Sigmoid colon (tissue), 7 donors: ENCODE measurements around the gene STING1. TPM values are rescaled to one million over a fixed set of nuclear protein-coding genes. Genes with fewer than 3 reads are reported as not detected.

ENCODE experiments used
- DNase-seq: peaks from one replicate; pipeline ENCODE4 v3.0.0-alpha.2; 2019
- H3K27ac ChIP-seq, 4 donors: fragments of 200-600 bp; sonication (generic); one replicate each; pipeline ENCODE4 v1.5.1; 2016 to 2019; ENCODE audit warnings: mild to moderate bottlenecking in 1 of 4
- H3K27me3 ChIP-seq, 3 donors: fragments of 200-600 bp; sonication (generic); one replicate each; pipeline ENCODE4 v1.5.1; 2019; ENCODE audit warnings: mild to moderate bottlenecking in 1 of 3
- H3K36me3 ChIP-seq, 4 donors: fragments of 200-600 bp; sonication (generic); one replicate each; pipeline ENCODE4 v1.5.1; 2016 to 2019
- H3K4me1 ChIP-seq, 4 donors: fragments of 200-600 bp; sonication (generic); one replicate each; pipeline ENCODE4 v1.5.1; 2017 to 2019
- H3K4me3 ChIP-seq, 4 donors: fragments of 200-600 bp; sonication (generic); one replicate each; pipeline ENCODE4 v1.5.1; 2017 to 2019; ENCODE audit warnings: mild to moderate bottlenecking in 2 of 4, moderate library complexity in 1 of 4
- H3K9me3 ChIP-seq, 4 donors: fragments of 200-600 bp in 3 of 4; sonication (generic) in 3 of 4; one replicate each; pipeline versions ENCODE4 v1.5.1 to v1.6.1; 2013 to 2019
- CTCF ChIP-seq, 4 experiments: fragments of 450-650 bp in 3 of 4; fragments of 200-600 bp in 1 of 4; IDR thresholded peaks; one replicate each; pipeline ENCODE4 v1.5.1; 2016 to 2019; ENCODE audit warnings: antibody characterized with exemption in 4 of 4, mild to moderate bottlenecking in 3 of 4, moderate library complexity in 2 of 4
- EP300 ChIP-seq, 4 donors: sonication (generic); formaldehyde crosslinking; IDR thresholded peaks; one replicate each; pipeline ENCODE4 v1.6.1; 2017; ENCODE audit warnings: antibody characterized with exemption in 4 of 4
- POLR2A ChIP-seq, 2 donors: fragments of 450-650 bp; IDR thresholded peaks; one replicate each; pipeline ENCODE4 v1.6.1; 2016; ENCODE audit warnings: antibody characterized with exemption in 2 of 2, mild to moderate bottlenecking in 2 of 2, moderate library complexity in 2 of 2
- POLR2AphosphoS5 ChIP-seq, 4 donors: sonication (generic); formaldehyde crosslinking; IDR thresholded peaks; one replicate each; pipeline ENCODE4 v1.6.1; 2017; ENCODE audit warnings: antibody characterized with exemption in 4 of 4
- WGBS, 2 donors: extraction: QIAGEN DNeasy Blood & Tissue Kit; methylation state at CpG; one replicate each; pipeline ENCODE4 v1.1.7; 2013; 5-methylcytosine and 5-hydroxymethylcytosine counted together
- intact Hi-C: fragments of 100-400 bp; cut with DNase I; formaldehyde crosslinking; loops from one replicate; pipeline ENCODE4 v1.15.1; 2023
- polyA plus RNA-seq, 3 donors: library from polyadenylated mRNA; stranded (reverse); fragments of 200-250 nt; gene quantifications; one replicate each; pipeline ENCODE4 v1.2.3, GENCODE V29; 2013
- small RNA-seq, 3 donors: library from RNA; depleted of rRNA; stranded (forward); fragments of <200 nt; gene quantifications; one replicate each; pipeline ENCODE3, GENCODE V24; 2016
- total RNA-seq, 4 donors: library from RNA; depleted of rRNA; stranded (reverse); fragments of >200 nt; gene quantifications; one replicate each; pipeline ENCODE4 v1.1.0, GENCODE V29; 2016
- donor health status: healthy with polysubstance abuse.
- donor health status: Bipolar disorder and iron deficiency.
- donor health status: healthy.

The STING1 gene
- total and polyA plus RNA-seq, 7 donors = 5.5 to 63.5 (median 22.1) TPM

- Histone ChIP-seq H3K27me3 (no peaks in the 10 kb centered on the region), H3K27ac (no peak overlapping the region), H3K9me3 (no peaks in the 10 kb centered on the region), H3K36me3 (peaks cover 0 to 71% (median 6%) of the 10 kb centered on the region in 4 donors), H3K4me3 (no peak overlapping the region), H3K4me1 (no peaks in the 10 kb centered on the region)
- TF ChIP-seq POLR2A (IDR thresholded peaks at IDR 0.05) (no peak), EP300 (IDR thresholded peaks at IDR 0.05) (no peak), POLR2AphosphoS5 (IDR thresholded peaks at IDR 0.05) (no peak), CTCF (IDR thresholded peaks at IDR 0.05) (no peak)
- no peak for DNase-seq
- intact Hi-C loops = loop anchor here (10.0 kb wide), 1 partner anchor 178 kb away; no protein-coding TSS in a partner anchor
- 85 to 86% methylated on average over 8 of the region's 8 CpGs for WGBS, 2 donors
Measured at GRCh38 chr5:139426203-139426885, 56.2 kb downstream of the STING1 start.

Small RNA genes lying within 50 kb of the gene (small RNA-seq; reads per million reads assigned to genes)
- gene RNU5B-4P = 0 reads per million in 3 donors

Other genes starting within 250 kb of the STING1 start
- gene MATR3, start 189.0 kb downstream of the STING1 start, total RNA-seq = 100 to 1,000 TPM; 194 to 272 (median 228) TPM
- 100 to 1,000 TPM in 1 of 3 donors, 10 to 100 TPM in 2; 60.8 to 114 (median 66.1) TPM for gene MATR3, start 189.0 kb downstream of the STING1 start, polyA plus RNA-seq
- gene PAIP2, start 140.9 kb downstream of the STING1 start, total RNA-seq = 100 to 1,000 TPM in 2 of 4 donors, 10 to 100 TPM in 2; 96.5 to 146 (median 109) TPM
- gene PAIP2, start 140.9 kb downstream of the STING1 start, polyA plus RNA-seq = 100 to 1,000 TPM in 1 of 3 donors, 10 to 100 TPM in 2; 70.7 to 104 (median 78.7) TPM
- not detected for gene SLC23A1, start 99.5 kb downstream of the STING1 start, total RNA-seq
- gene SLC23A1, start 99.5 kb downstream of the STING1 start, polyA plus RNA-seq = 1 to 10 TPM in 2 of 3 donors, under 1 TPM in 1; 0.60 to 2.1 (median 1.7) TPM
- gene MZB1, start 92.8 kb downstream of the STING1 start, total RNA-seq = 1 to 10 TPM in 1 of 4 donors, not detected in 3; 2.2 TPM
- gene MZB1, start 92.8 kb downstream of the STING1 start, polyA plus RNA-seq = 10 to 100 TPM in 1 of 3 donors, 1 to 10 TPM in 2; 2.4 to 29.2 (median 3.9) TPM
- under 1 TPM; 0.16 to 0.55 (median 0.31) TPM for gene PROB1, start 87.7 kb downstream of the STING1 start, total RNA-seq
- 1 to 10 TPM in 1 of 3 donors, under 1 TPM in 2; under 0.01 to 1.8 (median 0.69) TPM for gene PROB1, start 87.7 kb downstream of the STING1 start, polyA plus RNA-seq
- gene SPATA24, start 78.7 kb downstream of the STING1 start, total RNA-seq = 1 to 10 TPM; 1.4 to 7.9 (median 2.0) TPM
- gene SPATA24, start 78.7 kb downstream of the STING1 start, polyA plus RNA-seq = 1 to 10 TPM; 7.3 to 9.0 (median 7.9) TPM
- gene DNAJC18, start 43.2 kb downstream of the STING1 start, total RNA-seq = 10 to 100 TPM in 2 of 4 donors, 1 to 10 TPM in 2; 6.8 to 12.5 (median 10.0) TPM
- 1 to 10 TPM; 1.2 to 2.8 (median 1.8) TPM for gene DNAJC18, start 43.2 kb downstream of the STING1 start, polyA plus RNA-seq
- 10 to 100 TPM in 3 of 4 donors, 1 to 10 TPM in 1; 6.1 to 16.6 (median 15.6) TPM for gene ECSCR, start 20.0 kb downstream of the STING1 start, total RNA-seq
- 10 to 100 TPM in 2 of 3 donors, 1 to 10 TPM in 1; 2.5 to 13.7 (median 11.4) TPM for gene ECSCR, start 20.0 kb downstream of the STING1 start, polyA plus RNA-seq
- not detected for gene SMIM33, start 11.8 kb downstream of the STING1 start, total RNA-seq
- 1 to 10 TPM; 4.7 to 5.1 (median 4.8) TPM for gene SMIM33, start 11.8 kb downstream of the STING1 start, polyA plus RNA-seq
- gene UBE2D2, start 78.6 kb upstream of the STING1 start, total RNA-seq = 10 to 100 TPM; 61.5 to 93.0 (median 69.7) TPM
- gene UBE2D2, start 78.6 kb upstream of the STING1 start, polyA plus RNA-seq = 100 to 1,000 TPM; 113 to 177 (median 146) TPM
- gene CXXC5, start 165.6 kb upstream of the STING1 start, total RNA-seq = 10 to 100 TPM; 16.7 to 25.3 (median 18.5) TPM
- 10 to 100 TPM; 15.7 to 30.0 (median 28.1) TPM for gene CXXC5, start 165.6 kb upstream of the STING1 start, polyA plus RNA-seq